ENCODE results near the gene CYTH3. TPM values are rescaled to one million over a fixed set of nuclear protein-coding genes. Genes with fewer than 3 reads are reported as not detected.

CYTH3 gene
- total RNA-seq, 1 donor from 2014 or later = 24.1 TPM

DNA sequence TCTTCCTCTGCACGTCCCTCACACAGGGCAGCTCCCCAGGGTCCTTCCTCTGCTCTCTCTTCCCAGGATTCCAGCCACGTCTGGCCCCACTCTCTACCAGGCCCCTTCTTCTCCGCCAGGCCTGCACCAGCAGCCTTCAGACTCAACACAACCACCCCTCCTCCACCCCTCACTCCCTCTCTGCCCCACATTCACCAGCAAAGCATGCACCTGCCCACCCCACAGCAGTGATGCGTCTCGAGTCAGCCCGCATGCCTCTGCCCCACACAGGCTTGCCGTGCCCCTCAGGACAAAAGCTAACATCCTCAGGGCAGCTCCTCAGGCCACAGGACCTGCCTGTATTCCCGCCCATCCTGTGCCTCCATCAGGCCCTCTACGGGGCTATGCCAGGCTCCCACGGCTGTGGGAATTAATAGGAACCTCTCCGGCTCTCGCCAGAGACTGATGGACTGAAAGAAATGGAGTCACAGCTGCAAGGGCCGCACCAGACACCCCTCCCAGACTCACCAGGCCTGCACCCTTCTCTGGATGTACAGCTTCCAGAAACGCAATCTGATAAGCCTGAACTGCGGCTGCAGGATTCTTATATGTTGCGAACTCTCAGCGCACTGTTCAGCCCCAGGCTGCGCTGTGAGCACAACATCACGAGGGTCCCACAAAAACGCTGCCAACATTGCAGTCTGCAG is 100.1 kb downstream of the CYTH3 start:
- DNase-seq (ENCODE audit: low read depth, low spot score) = no peak
- H3K27me3 Mint-ChIP-seq (ENCODE audit: low read depth) = no peaks in the 10 kb centered on the region
- H3K4me3 Mint-ChIP-seq = no peak overlapping the region
- no peaks in the 10 kb centered on the region for H3K9me3 Mint-ChIP-seq
- TF ChIP-seq, protein P1, sequence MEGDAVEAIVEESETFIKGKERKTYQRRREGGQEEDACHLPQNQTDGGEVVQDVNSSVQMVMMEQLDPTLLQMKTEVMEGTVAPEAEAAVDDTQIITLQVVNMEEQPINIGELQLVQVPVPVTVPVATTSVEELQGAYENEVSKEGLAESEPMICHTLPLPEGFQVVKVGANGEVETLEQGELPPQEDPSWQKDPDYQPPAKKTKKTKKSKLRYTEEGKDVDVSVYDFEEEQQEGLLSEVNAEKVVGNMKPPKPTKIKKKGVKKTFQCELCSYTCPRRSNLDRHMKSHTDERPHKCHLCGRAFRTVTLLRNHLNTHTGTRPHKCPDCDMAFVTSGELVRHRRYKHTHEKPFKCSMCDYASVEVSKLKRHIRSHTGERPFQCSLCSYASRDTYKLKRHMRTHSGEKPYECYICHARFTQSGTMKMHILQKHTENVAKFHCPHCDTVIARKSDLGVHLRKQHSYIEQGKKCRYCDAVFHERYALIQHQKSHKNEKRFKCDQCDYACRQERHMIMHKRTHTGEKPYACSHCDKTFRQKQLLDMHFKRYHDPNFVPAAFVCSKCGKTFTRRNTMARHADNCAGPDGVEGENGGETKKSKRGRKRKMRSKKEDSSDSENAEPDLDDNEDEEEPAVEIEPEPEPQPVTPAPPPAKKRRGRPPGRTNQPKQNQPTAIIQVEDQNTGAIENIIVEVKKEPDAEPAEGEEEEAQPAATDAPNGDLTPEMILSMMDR (conservative IDR thresholded peaks at IDR 0.05) = no peak
- H3K36me3 Mint-ChIP-seq (ENCODE audit: low read depth) = no peaks in the 10 kb centered on the region
- no peaks in the 10 kb centered on the region for H3K4me1 Mint-ChIP-seq
- H3K27ac Mint-ChIP-seq (ENCODE audit: unreplicated experiment) = peak overlapping the region; percentile 27

DNA sequence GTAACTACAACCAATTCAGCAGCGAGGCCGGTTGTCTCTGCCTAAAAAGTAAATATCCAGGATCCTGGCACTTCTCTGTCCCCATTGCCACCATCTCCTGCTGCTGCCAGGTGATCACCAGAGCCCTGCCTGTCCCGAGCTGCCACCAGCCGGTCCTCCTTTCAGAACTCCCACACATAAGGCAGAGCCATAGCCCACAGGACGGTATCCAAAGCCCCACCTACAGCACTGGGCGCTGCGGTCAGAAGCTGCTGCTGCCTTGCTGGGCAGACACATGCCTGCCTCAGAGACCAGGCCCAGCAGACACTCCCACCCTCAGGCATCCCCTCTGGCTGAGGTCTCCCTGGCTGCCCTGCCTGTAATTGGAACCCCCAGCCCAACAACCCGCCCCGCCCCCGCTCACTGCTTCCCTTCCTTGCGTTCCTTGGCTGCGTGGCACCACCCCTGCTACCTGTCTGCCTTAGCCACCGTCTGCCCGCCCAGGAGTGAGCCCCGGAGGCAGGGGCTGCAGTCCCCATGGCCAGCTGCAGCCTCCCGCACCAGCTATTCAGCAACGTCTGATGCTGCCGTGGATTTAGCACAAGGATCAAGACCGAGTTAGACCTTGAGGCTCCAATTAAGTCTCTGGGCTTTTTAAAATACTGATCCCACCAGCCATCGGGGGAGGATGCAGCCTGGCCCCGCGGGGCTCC is 100.7 kb downstream of the CYTH3 start:
- no peak for DNase-seq (ENCODE audit: low read depth, low spot score)
- Mint-ChIP-seq H3K9me3 (no peaks in the 10 kb centered on the region), H3K4me3 (no peak overlapping the region), H3K27ac (ENCODE audit: unreplicated experiment) (peak overlapping the region; percentile 62), H3K27me3 (ENCODE audit: low read depth) (no peaks in the 10 kb centered on the region), H3K36me3 (ENCODE audit: low read depth) (no peaks in the 10 kb centered on the region), H3K4me1 (peaks cover 5% of the 10 kb centered on the region)
- TF ChIP-seq, protein P1 (conservative IDR thresholded peaks at IDR 0.05) = no peak

DNA sequence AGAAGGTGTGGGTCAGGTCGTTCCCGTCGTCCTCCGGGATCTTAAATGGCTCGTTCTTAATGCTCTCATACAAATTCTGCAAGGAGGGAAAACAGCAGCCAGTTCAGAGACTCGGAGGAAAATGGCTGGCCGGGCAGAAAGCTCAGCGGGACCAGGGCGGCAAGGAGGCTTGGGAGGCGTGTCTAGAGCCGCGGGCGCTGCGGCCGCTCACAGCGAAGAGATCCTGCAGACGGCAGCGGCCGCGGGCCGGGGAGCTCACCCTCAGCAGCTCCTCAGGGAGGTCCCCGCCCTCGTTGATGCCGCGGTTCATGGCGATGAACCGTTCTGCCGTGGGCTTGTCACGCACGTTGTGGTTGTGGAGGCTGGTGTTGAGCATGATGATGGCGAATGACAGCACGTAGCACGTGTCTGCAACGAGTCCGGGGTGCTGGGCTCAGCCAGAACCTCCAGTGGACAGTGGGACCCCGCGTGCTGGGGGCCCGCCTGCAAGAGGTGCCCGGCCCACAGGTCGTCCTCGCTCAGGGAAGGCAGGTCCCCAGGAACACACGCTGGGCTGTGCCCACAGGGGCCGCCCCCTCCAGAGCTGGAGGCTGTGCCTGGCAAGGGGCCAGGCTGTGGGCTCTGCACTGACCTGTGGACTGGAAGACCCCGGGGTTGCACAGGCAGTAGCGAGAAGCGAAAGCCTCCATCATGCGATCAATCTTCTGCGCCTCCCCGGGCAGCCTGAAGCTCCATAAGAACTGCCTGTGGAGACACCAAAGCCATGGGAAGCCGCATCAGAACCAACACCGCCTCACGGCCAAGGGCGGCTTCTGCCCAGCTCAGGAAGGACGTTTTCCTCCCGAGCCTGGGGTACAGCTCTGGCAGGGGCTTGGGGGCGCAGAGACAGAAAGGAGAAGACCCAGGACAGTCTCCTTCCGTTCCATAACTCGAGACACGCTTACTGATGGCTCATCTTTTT is 101.6 kb downstream of the CYTH3 start:
- Mint-ChIP-seq H3K36me3 (ENCODE audit: low read depth) (no peaks in the 10 kb centered on the region), H3K9me3 (no peaks in the 10 kb centered on the region), H3K4me1 (peaks cover 6% of the 10 kb centered on the region), H3K4me3 (no peak overlapping the region), H3K27me3 (ENCODE audit: low read depth) (no peaks in the 10 kb centered on the region), H3K27ac (ENCODE audit: unreplicated experiment) (no peak overlapping the region)
- TF ChIP-seq, protein P1 (conservative IDR thresholded peaks at IDR 0.05) = no peak
- no peak for DNase-seq (ENCODE audit: low read depth, low spot score)

DNA sequence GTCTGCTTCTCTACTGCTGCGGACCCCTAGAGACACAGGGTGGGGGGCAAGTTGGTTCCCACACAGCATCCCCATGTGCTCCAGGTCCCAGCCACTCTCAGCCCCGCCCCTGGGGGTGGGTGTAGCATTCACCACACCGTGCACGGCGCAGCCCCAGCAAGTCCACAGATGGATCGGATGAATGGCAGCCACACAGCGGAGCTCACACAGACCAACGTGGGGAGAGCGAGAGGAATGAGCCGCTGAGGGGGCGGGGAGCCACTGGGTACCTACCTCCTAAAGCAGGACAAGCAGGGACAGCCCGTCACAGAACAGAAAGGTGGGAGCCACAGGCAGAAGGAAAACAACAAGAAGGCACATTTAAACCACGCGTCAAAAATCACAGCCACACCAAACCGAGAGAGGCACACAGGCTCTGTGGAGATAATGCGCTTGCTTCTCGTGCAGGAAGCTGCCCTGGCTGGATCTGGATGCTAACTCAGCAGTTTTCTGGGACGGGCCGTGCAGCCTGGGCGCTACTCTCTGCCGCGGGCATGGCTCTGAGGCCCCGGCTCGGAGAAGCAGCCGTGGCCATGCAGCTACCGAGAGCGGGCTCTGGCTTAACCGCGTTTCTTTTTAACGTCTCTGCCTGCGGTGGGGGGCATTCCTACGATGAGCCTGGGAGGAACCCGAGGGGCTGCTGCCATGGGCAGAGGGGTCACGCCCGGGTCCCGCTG is 102.5 kb downstream of the CYTH3 start:
- no peak for DNase-seq (ENCODE audit: low read depth, low spot score)
- TF ChIP-seq, protein P1 (conservative IDR thresholded peaks at IDR 0.05) = no peak
- H3K4me3 Mint-ChIP-seq = no peak overlapping the region
- peaks cover 10% of the 10 kb centered on the region for H3K4me1 Mint-ChIP-seq
- no peaks in the 10 kb centered on the region for H3K27me3 Mint-ChIP-seq (ENCODE audit: low read depth)
- no peaks in the 10 kb centered on the region for H3K9me3 Mint-ChIP-seq
- H3K36me3 Mint-ChIP-seq (ENCODE audit: low read depth) = no peaks in the 10 kb centered on the region
- no peak overlapping the region for H3K27ac Mint-ChIP-seq (ENCODE audit: unreplicated experiment)

DNA sequence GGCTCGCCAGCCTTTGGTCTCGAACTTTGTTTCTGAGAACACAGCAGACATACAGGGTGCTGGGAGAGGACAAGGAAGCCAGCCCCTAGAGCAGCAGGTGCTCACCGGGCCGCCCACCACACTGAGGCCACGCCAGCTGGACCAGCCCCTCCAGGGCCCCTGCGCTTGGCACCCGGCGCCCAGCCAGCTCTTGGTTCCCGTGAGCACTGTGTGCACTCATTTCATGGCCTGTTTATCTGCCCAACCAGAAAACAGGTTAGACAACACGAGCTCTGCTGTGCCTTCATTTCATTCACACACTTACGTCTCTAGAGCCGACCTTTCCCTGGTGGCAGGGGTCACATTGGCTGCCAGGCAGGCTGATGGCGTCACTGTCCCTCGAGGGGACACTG is 104.0 kb downstream of the CYTH3 start:
- Mint-ChIP-seq H3K4me3 (no peak overlapping the region), H3K36me3 (ENCODE audit: low read depth) (no peaks in the 10 kb centered on the region), H3K9me3 (no peaks in the 10 kb centered on the region), H3K27ac (ENCODE audit: unreplicated experiment) (no peak overlapping the region), H3K27me3 (ENCODE audit: low read depth) (no peaks in the 10 kb centered on the region), H3K4me1 (peaks cover 12% of the 10 kb centered on the region)
- DNase-seq (ENCODE audit: low read depth, low spot score) = no peak
- TF ChIP-seq, protein P1 (conservative IDR thresholded peaks at IDR 0.05) = no peak
